Ishikawa (cell line): ENCODE measurements around the gene ACTR6.

Source experiments
- CEBPB ChIP-seq: IDR thresholded peaks from 2 replicates; pipeline ENCODE4 v1.6.1; 2012
- CREB1 ChIP-seq: IDR thresholded peaks from 2 replicates; pipeline ENCODE4 v1.6.1; 2012; ENCODE audit warnings: low read depth
- EP300 ChIP-seq: IDR thresholded peaks from 2 replicates; pipeline ENCODE4 v1.6.1; 2012; ENCODE audit warnings: borderline replicate concordance
- FOXM1 ChIP-seq: IDR thresholded peaks from 2 replicates; pipeline ENCODE4 v1.6.1; 2012; ENCODE audit warnings: low read depth, borderline replicate concordance
- RAD21 ChIP-seq: IDR thresholded peaks from 2 replicates; pipeline ENCODE4 v1.6.1; 2012; ENCODE audit warnings: low read depth
- TAF1 ChIP-seq: IDR thresholded peaks from 2 replicates; pipeline ENCODE4 v1.6.1; 2012; ENCODE audit warnings: low read depth, mild to moderate bottlenecking
- TCF12 ChIP-seq: IDR thresholded peaks from 2 replicates; pipeline ENCODE4 v1.6.1; 2012; ENCODE audit warnings: low read depth
- TEAD4 ChIP-seq: IDR thresholded peaks from 2 replicates; pipeline ENCODE4 v1.6.1; 2012
- YY1 ChIP-seq: IDR thresholded peaks from 2 replicates; pipeline ENCODE4 v1.6.1; 2012; ENCODE audit warnings: low read depth
- ZBTB7A ChIP-seq: IDR thresholded peaks from 2 replicates; pipeline ENCODE4 v1.6.1; 2012; ENCODE audit warnings: low read depth
- TF ChIP-seq, protein P1 (sequence below): IDR thresholded peaks from 2 replicates; pipeline ENCODE4 v1.6.1; 2012; ENCODE audit warnings: low read depth, mild to moderate bottlenecking
- TF ChIP-seq, protein P2 (sequence below): IDR thresholded peaks from 2 replicates; pipeline ENCODE4 v1.6.1; 2012
- TF ChIP-seq, protein P3 (sequence below): IDR thresholded peaks from 2 replicates; pipeline ENCODE4 v1.6.1; 2012

DNA sequence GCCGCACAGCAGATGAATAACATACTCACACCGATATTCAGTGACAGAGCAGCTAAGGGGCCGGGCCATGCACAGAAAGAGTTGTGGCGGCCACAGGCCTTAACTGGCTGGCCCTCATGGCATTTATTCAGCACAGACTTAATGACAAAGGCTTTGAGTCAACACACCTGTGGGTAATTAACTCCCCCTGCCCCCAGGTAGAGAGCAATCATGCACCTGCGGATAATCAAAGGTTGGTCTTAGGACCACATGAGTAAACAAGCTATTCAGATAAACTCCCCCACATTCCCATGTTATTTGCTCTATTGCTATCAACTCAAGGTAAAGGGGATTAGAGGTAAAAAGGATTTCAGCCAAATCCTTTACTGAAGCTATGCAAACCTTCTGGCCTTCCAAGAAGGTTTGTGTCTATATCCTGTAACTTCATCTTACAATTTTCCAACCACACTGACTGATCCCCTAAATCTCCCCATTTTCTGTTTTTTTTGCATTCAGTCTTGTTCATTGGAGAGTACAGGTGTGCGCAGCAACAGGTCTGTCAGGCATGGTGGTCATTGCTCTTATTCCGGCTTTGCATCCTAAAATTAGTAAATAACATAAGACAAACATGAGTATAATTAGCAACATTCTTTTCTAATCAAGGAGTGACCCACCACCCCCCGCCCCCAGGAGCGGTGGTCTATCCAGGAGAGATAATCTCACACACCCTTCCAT, 41.1 kb upstream of the ACTR6 start:
- TF ChIP-seq ZBTB7A = no peak
- no peak for TF ChIP-seq EP300
- TF ChIP-seq YY1 = no peak
- TF ChIP-seq TAF1 = no peak
- no peak for TF ChIP-seq RAD21
- no peak for TF ChIP-seq CEBPB
- TF ChIP-seq, protein P1, sequence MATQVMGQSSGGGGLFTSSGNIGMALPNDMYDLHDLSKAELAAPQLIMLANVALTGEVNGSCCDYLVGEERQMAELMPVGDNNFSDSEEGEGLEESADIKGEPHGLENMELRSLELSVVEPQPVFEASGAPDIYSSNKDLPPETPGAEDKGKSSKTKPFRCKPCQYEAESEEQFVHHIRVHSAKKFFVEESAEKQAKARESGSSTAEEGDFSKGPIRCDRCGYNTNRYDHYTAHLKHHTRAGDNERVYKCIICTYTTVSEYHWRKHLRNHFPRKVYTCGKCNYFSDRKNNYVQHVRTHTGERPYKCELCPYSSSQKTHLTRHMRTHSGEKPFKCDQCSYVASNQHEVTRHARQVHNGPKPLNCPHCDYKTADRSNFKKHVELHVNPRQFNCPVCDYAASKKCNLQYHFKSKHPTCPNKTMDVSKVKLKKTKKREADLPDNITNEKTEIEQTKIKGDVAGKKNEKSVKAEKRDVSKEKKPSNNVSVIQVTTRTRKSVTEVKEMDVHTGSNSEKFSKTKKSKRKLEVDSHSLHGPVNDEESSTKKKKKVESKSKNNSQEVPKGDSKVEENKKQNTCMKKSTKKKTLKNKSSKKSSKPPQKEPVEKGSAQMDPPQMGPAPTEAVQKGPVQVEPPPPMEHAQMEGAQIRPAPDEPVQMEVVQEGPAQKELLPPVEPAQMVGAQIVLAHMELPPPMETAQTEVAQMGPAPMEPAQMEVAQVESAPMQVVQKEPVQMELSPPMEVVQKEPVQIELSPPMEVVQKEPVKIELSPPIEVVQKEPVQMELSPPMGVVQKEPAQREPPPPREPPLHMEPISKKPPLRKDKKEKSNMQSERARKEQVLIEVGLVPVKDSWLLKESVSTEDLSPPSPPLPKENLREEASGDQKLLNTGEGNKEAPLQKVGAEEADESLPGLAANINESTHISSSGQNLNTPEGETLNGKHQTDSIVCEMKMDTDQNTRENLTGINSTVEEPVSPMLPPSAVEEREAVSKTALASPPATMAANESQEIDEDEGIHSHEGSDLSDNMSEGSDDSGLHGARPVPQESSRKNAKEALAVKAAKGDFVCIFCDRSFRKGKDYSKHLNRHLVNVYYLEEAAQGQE = no peak
- TF ChIP-seq FOXM1 = no peak
- TF ChIP-seq TEAD4 = no peak
- TF ChIP-seq, protein P2, sequence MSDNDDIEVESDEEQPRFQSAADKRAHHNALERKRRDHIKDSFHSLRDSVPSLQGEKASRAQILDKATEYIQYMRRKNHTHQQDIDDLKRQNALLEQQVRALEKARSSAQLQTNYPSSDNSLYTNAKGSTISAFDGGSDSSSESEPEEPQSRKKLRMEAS = no peak
- TF ChIP-seq TCF12 = no peak
- TF ChIP-seq CREB1 = no peak
- TF ChIP-seq, protein P3, sequence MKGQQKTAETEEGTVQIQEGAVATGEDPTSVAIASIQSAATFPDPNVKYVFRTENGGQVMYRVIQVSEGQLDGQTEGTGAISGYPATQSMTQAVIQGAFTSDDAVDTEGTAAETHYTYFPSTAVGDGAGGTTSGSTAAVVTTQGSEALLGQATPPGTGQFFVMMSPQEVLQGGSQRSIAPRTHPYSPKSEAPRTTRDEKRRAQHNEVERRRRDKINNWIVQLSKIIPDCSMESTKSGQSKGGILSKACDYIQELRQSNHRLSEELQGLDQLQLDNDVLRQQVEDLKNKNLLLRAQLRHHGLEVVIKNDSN = no peak
